Endothelial cell (in vitro differentiated cells): ENCODE measurements around the gene ZNF638. TPM values are rescaled to one million over a fixed set of nuclear protein-coding genes. Genes with fewer than 3 reads are reported as not detected.
A peak's percentile ranks its signal among the peaks of the same experiment; 100 is the strongest.

Source experiments
- DNase-seq: peaks from one replicate; pipeline ENCODE4 v3.0.0; 2021; ENCODE audit warnings: low spot score
- H3K27ac Mint-ChIP-seq: one replicate; pipeline ENCODE4 v1.8.0; 2021; ENCODE audit warnings: mixed read lengths, inconsistent platforms; ENCODE audit not compliant: unreplicated experiment
- H3K27me3 Mint-ChIP-seq: one replicate; pipeline ENCODE4 v1.8.0; 2021; ENCODE audit warnings: mild to moderate bottlenecking, moderate library complexity, mixed read lengths, inconsistent platforms; ENCODE audit not compliant: unreplicated experiment
- H3K36me3 Mint-ChIP-seq: one replicate; pipeline ENCODE4 v1.8.0; 2021; ENCODE audit warnings: mild to moderate bottlenecking, low read depth, mixed read lengths, inconsistent platforms; ENCODE audit not compliant: unreplicated experiment
- H3K4me1 Mint-ChIP-seq: one replicate; pipeline ENCODE4 v1.8.0; 2021; ENCODE audit warnings: mild to moderate bottlenecking, mixed read lengths, inconsistent platforms; ENCODE audit not compliant: unreplicated experiment
- H3K4me3 Mint-ChIP-seq: one replicate; pipeline ENCODE4 v1.8.0; 2021; ENCODE audit warnings: mild to moderate bottlenecking, mixed read lengths, inconsistent platforms; ENCODE audit not compliant: unreplicated experiment
- H3K9me3 Mint-ChIP-seq: one replicate; pipeline ENCODE4 v1.8.0; 2021; ENCODE audit warnings: mixed read lengths, inconsistent platforms; ENCODE audit not compliant: unreplicated experiment
- long read RNA-seq: library from polyadenylated mRNA; unstranded; transcript quantifications from one replicate; pipeline ENCODE4 v2.0.0, GENCODE V29; 2020; ENCODE audit not compliant: unreplicated experiment
- total RNA-seq: library from RNA; stranded (reverse); fragmentation: NEBNext Ultra II Directional; extraction: Animal tissue kit (Norgen Biotek cat#: 25700); gene quantifications from one replicate; pipeline ENCODE4 v1.2.1, GENCODE V29; 2021; ENCODE audit not compliant: unreplicated experiment
- TF ChIP-seq, protein P1 (sequence below): fragments of 200-600 bp; sonication (generic); IDR thresholded peaks from one replicate; pipeline ENCODE4 v1.5.0; 2021; ENCODE audit warnings: antibody characterized with exemption; ENCODE audit not compliant: unreplicated experiment

ZNF638 gene, protein sequence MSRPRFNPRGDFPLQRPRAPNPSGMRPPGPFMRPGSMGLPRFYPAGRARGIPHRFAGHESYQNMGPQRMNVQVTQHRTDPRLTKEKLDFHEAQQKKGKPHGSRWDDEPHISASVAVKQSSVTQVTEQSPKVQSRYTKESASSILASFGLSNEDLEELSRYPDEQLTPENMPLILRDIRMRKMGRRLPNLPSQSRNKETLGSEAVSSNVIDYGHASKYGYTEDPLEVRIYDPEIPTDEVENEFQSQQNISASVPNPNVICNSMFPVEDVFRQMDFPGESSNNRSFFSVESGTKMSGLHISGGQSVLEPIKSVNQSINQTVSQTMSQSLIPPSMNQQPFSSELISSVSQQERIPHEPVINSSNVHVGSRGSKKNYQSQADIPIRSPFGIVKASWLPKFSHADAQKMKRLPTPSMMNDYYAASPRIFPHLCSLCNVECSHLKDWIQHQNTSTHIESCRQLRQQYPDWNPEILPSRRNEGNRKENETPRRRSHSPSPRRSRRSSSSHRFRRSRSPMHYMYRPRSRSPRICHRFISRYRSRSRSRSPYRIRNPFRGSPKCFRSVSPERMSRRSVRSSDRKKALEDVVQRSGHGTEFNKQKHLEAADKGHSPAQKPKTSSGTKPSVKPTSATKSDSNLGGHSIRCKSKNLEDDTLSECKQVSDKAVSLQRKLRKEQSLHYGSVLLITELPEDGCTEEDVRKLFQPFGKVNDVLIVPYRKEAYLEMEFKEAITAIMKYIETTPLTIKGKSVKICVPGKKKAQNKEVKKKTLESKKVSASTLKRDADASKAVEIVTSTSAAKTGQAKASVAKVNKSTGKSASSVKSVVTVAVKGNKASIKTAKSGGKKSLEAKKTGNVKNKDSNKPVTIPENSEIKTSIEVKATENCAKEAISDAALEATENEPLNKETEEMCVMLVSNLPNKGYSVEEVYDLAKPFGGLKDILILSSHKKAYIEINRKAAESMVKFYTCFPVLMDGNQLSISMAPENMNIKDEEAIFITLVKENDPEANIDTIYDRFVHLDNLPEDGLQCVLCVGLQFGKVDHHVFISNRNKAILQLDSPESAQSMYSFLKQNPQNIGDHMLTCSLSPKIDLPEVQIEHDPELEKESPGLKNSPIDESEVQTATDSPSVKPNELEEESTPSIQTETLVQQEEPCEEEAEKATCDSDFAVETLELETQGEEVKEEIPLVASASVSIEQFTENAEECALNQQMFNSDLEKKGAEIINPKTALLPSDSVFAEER (N-terminal part only)
- 144 TPM for total RNA-seq
- long read RNA-seq, partial matches to known transcripts, result 7 of 20 reads
- long read RNA-seq, other reads (novel, unspliced or antisense), result 12 of 20 reads

DNA sequence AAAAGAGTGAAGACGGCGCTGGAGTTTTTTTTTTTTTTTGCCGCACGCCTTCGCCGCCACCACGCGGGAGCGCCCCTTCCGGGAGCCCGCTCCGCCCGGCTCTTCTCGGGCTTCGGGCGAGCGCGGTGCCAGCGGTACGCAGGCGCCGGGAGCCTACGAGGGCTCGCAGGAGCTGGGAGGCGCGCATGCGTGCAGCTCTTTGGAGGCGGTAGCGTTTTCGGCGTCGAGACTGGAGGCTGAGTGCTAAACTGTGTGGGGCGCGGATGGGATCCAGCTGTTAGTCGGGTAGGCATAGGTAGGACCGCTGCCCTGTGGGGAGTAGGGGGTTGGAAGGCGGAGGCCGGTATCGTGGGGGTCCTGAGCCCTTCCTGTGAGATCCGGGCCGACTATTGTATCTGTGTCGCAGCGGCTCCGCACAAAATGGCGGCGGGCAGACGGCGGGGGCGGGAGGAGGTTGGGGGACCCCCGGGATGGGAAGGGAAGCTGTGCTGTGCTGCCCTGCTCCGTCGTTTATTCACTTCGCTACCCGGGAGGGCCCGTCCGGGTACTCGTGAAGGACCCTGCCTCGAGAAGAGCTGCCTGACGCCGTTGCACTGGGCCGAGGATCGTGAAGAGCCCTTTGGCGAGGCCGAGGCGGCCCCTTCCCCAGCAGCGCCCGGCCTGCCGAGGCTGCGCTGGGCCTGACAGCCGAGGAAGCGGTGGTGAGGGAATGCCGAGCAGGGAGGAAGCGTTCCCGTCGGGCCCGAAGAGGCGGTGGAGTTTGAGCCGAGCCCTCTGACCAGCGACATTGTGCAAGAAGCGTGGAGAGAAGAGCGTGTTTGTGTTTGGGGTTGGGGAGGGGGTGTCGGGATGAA, at the start of gene ZNF638:
ZNF638 (plus strand) TSS at position 202 of the 854 bp plus-strand sequence. CDS start 17,173 bp downstream, outside the sequence.
- DNase-seq, result peak; percentile 94
- H3K4me1 Mint-ChIP-seq, result peaks cover 26% of the 10 kb centered on the region
- TF ChIP-seq, protein P1, sequence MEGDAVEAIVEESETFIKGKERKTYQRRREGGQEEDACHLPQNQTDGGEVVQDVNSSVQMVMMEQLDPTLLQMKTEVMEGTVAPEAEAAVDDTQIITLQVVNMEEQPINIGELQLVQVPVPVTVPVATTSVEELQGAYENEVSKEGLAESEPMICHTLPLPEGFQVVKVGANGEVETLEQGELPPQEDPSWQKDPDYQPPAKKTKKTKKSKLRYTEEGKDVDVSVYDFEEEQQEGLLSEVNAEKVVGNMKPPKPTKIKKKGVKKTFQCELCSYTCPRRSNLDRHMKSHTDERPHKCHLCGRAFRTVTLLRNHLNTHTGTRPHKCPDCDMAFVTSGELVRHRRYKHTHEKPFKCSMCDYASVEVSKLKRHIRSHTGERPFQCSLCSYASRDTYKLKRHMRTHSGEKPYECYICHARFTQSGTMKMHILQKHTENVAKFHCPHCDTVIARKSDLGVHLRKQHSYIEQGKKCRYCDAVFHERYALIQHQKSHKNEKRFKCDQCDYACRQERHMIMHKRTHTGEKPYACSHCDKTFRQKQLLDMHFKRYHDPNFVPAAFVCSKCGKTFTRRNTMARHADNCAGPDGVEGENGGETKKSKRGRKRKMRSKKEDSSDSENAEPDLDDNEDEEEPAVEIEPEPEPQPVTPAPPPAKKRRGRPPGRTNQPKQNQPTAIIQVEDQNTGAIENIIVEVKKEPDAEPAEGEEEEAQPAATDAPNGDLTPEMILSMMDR, result peak; percentile 82
- H3K9me3 Mint-ChIP-seq, result no peaks in the 10 kb centered on the region
- H3K27ac Mint-ChIP-seq, result peak within 1 kb of the TSS; percentile 100
- peaks cover 2% of the 10 kb centered on the region for H3K27me3 Mint-ChIP-seq
- peak within 1 kb of the TSS; percentile 99 for H3K4me3 Mint-ChIP-seq
- H3K36me3 Mint-ChIP-seq, result peaks cover 4% of the 10 kb centered on the region

DNA sequence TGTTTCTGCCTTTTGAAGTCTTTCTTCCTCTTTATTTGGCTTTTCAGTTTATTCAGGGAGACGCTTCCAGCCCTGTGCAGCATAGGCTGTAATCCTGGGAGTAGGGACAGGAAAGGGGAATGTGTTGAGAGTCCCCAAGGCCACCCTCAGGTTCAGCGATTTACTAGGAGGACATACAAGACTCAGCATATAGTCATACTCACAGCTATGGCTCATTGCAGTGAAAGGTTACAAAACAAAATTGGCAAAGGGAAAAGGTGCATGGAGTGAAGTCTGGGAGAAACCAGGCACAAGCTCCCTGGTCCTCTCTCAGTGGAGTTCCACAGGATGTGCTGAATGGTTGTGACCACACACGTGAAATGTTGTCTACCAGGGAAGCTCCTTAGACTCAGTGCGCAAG, 49.6 kb upstream of the ZNF638 start:
- H3K27ac Mint-ChIP-seq, result no peak overlapping the region
- H3K4me1 Mint-ChIP-seq, result peaks cover 8% of the 10 kb centered on the region
- H3K9me3 Mint-ChIP-seq, result no peaks in the 10 kb centered on the region
- no peaks in the 10 kb centered on the region for H3K27me3 Mint-ChIP-seq
- H3K36me3 Mint-ChIP-seq, result no peaks in the 10 kb centered on the region
- DNase-seq, result no peak
- TF ChIP-seq, protein P1, result no peak
- H3K4me3 Mint-ChIP-seq, result no peak overlapping the region

DNA sequence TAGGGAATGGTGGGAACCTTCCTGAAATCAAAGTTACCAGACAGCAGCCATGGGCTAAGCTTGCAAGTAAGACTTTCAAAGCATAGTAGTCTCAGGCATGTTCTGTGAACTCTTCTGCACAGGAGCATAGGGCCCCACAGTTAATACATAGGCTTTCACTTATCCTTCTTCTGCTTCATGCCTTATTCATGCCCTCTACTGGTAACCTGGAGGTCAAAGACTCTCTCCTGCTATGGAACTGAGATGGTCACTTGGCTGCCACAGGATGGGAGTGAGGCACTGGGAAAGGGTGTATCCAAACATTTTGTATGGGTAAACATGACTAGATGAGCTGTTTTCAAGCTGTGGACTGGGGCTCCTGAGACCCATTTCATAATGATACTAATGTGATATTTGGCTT, 49.1 kb upstream of the ZNF638 start:
- no peak overlapping the region for H3K27ac Mint-ChIP-seq
- H3K36me3 Mint-ChIP-seq, result no peaks in the 10 kb centered on the region
- H3K4me1 Mint-ChIP-seq, result peaks cover 5% of the 10 kb centered on the region
- no peaks in the 10 kb centered on the region for H3K9me3 Mint-ChIP-seq
- DNase-seq, result no peak
- no peaks in the 10 kb centered on the region for H3K27me3 Mint-ChIP-seq
- H3K4me3 Mint-ChIP-seq, result no peak overlapping the region
- TF ChIP-seq, protein P1, result no peak

DNA sequence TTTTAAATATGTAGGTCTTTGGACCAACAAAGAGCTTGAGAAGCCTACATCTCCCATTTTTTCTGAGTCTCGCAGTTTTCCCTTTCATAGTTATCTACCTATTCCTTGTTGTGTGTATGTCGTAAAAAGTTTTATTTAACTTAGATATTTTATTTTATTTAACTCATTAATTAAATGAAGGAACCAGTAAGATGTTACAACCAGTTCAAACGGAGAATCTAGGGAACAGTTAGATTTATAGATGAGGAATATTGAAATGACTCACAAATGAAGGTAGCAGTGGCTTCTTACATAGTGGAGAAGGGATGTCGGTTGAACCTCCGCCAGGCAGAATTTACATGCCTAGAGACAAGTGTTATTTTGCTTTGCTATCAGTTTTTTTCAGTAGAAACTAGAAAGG, 48.5 kb upstream of the ZNF638 start:
- no peaks in the 10 kb centered on the region for H3K36me3 Mint-ChIP-seq
- no peaks in the 10 kb centered on the region for H3K27me3 Mint-ChIP-seq
- DNase-seq, result no peak
- no peak overlapping the region for H3K27ac Mint-ChIP-seq
- no peak overlapping the region for H3K4me3 Mint-ChIP-seq
- TF ChIP-seq, protein P1, result no peak
- H3K4me1 Mint-ChIP-seq, result no peaks in the 10 kb centered on the region
- H3K9me3 Mint-ChIP-seq, result no peaks in the 10 kb centered on the region
